Liver (tissue), 9 donors: ENCODE results near the gene SIDT2. TPM values are rescaled to one million over a fixed set of nuclear protein-coding genes. Genes with fewer than 3 reads are reported as not detected.

Experiments
- DNase-seq: peaks from one replicate; pipeline ENCODE4 v3.0.0-alpha.2; 2017; ENCODE audit warnings: low spot score
- H3K27ac ChIP-seq, 2 donors: one replicate each; pipeline ENCODE4 v1.7.0; 2013; ENCODE audit warnings: inconsistent platforms in 2 of 2, low read length in 2 of 2, control low read depth in 1 of 2, low read depth in 1 of 2, mild to moderate bottlenecking in 1 of 2
- H3K27me3 ChIP-seq, 4 donors: one replicate each; pipeline versions ENCODE4 v1.6.1 to v1.7.0; 2013; ENCODE audit warnings: low read length in 3 of 4, inconsistent platforms in 1 of 4, mild to moderate bottlenecking in 1 of 4, moderate library complexity in 1 of 4; ENCODE audit not compliant: control insufficient read depth in 4 of 4, insufficient read depth in 4 of 4
- H3K36me3 ChIP-seq, 4 donors: one replicate each; pipeline versions ENCODE4 v1.6.1 to v1.7.0; 2013; ENCODE audit warnings: low read length in 3 of 4, mild to moderate bottlenecking in 3 of 4, low read depth in 1 of 4, moderate library complexity in 1 of 4; ENCODE audit not compliant: control insufficient read depth in 4 of 4, insufficient read depth in 3 of 4
- H3K4me1 ChIP-seq, 4 donors: one replicate each; pipeline versions ENCODE4 v1.6.1 to v1.7.0; 2013; ENCODE audit warnings: low read length in 3 of 4, mild to moderate bottlenecking in 3 of 4, moderate library complexity in 1 of 4; ENCODE audit not compliant: control insufficient read depth in 4 of 4, insufficient read depth in 4 of 4
- H3K4me3 ChIP-seq, 3 donors: one replicate each; pipeline versions ENCODE4 v1.6.1 to v1.7.0; 2013; ENCODE audit warnings: low read length in 3 of 3, control low read depth in 1 of 3, low read depth in 1 of 3, mild to moderate bottlenecking in 1 of 3
- H3K9ac ChIP-seq, 2 donors: one replicate each; pipeline ENCODE4 v1.7.0; 2013; ENCODE audit warnings: low read length in 2 of 2, mild to moderate bottlenecking in 2 of 2, moderate library complexity in 2 of 2, control low read depth in 1 of 2, low read depth in 1 of 2
- H3K9me3 ChIP-seq, 4 donors: one replicate each; pipeline versions ENCODE4 v1.6.1 to v1.7.0; 2013; ENCODE audit warnings: low read length in 3 of 4; ENCODE audit not compliant: control insufficient read depth in 4 of 4
- ATF3 ChIP-seq: IDR thresholded peaks from 2 replicates; pipeline ENCODE4 v1.6.1; 2016; ENCODE audit warnings: antibody characterized with exemption
- CTCF ChIP-seq: fragments of 150-350 bp; IDR thresholded peaks from 2 replicates; pipeline ENCODE4 v1.5.1; 2017; ENCODE audit warnings: improper control_type of control experiment, low read depth, low read length; ENCODE audit not compliant: missing input control
- EGR1 ChIP-seq, 2 donors: IDR thresholded peaks; 2 replicates each; pipeline ENCODE4 v1.6.1; 2016 to 2018; ENCODE audit warnings: antibody characterized with exemption in 2 of 2, low read depth in 2 of 2
- FOXA1 ChIP-seq: IDR thresholded peaks from 2 replicates; pipeline ENCODE4 v1.6.1; 2016; ENCODE audit warnings: antibody characterized with exemption
- FOXA2 ChIP-seq: IDR thresholded peaks from 2 replicates; pipeline ENCODE4 v1.6.1; 2016; ENCODE audit warnings: antibody characterized with exemption
- GABPA ChIP-seq, 2 donors: IDR thresholded peaks in 1 of 2; conservative IDR thresholded peaks in 1 of 2; 2 replicates each; pipeline ENCODE4 v1.6.1; 2016; ENCODE audit warnings: antibody characterized with exemption in 2 of 2, mild to moderate bottlenecking in 1 of 2, moderate library complexity in 1 of 2
- HNF4A ChIP-seq, 2 donors: conservative IDR thresholded peaks; 2 replicates each; pipeline ENCODE4 v1.6.1; 2016; ENCODE audit warnings: antibody characterized with exemption in 2 of 2, mild to moderate bottlenecking in 2 of 2
- HNF4G ChIP-seq: IDR thresholded peaks from 2 replicates; pipeline ENCODE4 v1.6.1; 2016; ENCODE audit warnings: antibody characterized with exemption
- JUND ChIP-seq, 2 donors: IDR thresholded peaks; 2 replicates each; pipeline ENCODE4 v1.6.1; 2016; ENCODE audit warnings: antibody characterized with exemption in 2 of 2
- MAX ChIP-seq: IDR thresholded peaks from 2 replicates; pipeline ENCODE4 v1.6.1; 2016; ENCODE audit warnings: antibody characterized with exemption
- NR2F2 ChIP-seq: IDR thresholded peaks from 2 replicates; pipeline ENCODE4 v1.6.1; 2016; ENCODE audit warnings: antibody characterized with exemption
- RAD21 ChIP-seq, 2 donors: IDR thresholded peaks; 2 replicates each; pipeline ENCODE4 v1.6.1; 2016; ENCODE audit warnings: antibody characterized with exemption in 2 of 2, mild to moderate bottlenecking in 2 of 2
- REST ChIP-seq: IDR thresholded peaks from 2 replicates; pipeline ENCODE4 v1.6.1; 2016; ENCODE audit warnings: antibody characterized with exemption, mild to moderate bottlenecking
- RXRA ChIP-seq, 2 donors: IDR thresholded peaks; 2 replicates each; pipeline ENCODE4 v1.6.1; 2017 to 2018; ENCODE audit warnings: antibody characterized with exemption in 2 of 2, mild to moderate bottlenecking in 1 of 2
- SP1 ChIP-seq: IDR thresholded peaks from 2 replicates; pipeline ENCODE4 v1.6.1; 2018; ENCODE audit warnings: antibody characterized with exemption, mild to moderate bottlenecking
- TAF1 ChIP-seq: conservative IDR thresholded peaks from 2 replicates; pipeline ENCODE4 v1.6.1; 2016; ENCODE audit warnings: antibody characterized with exemption, mild to moderate bottlenecking
- YY1 ChIP-seq: IDR thresholded peaks from 2 replicates; pipeline ENCODE4 v1.6.1; 2016; ENCODE audit warnings: antibody characterized with exemption, mild to moderate bottlenecking
- ZBTB33 ChIP-seq: IDR thresholded peaks from 2 replicates; pipeline ENCODE4 v1.6.1; 2016; ENCODE audit warnings: antibody characterized with exemption
- WGBS: extraction: QIAGEN DNeasy Blood & Tissue Kit; methylation state at CpG from one replicate; pipeline ENCODE4 v1.1.7; 2013; 5-methylcytosine and 5-hydroxymethylcytosine counted together
- polyA plus RNA-seq, 2 donors: library from polyadenylated mRNA; stranded (reverse) in 1 of 2; unstranded in 1 of 2; fragments of 200-250 nt in 1 of 2; fragments of >200 nt in 1 of 2; fragmentation: Nextera tagmentation in 1 of 2; extraction: Ambion mirVana in 1 of 2; gene quantifications; one replicate each; pipeline versions ENCODE4 v1.2.1 to v1.2.3, GENCODE V29; 2013 to 2015
- total RNA-seq, 2 donors: library from RNA; depleted of rRNA; stranded (reverse); fragments of >200 nt; gene quantifications; one replicate each; pipeline ENCODE4 v1.2.3, GENCODE V29; 2014
- donor health status: healthy.
- donor health status: healthy.
- donor health status: healthy.
- donor health status: healthy.
- donor health status: healthy.

Gene SIDT2
- total and polyA plus RNA-seq, 4 donors, result 11.2 to 42.9 (median 22.4) TPM

- Histone ChIP-seq H3K27me3 (no peaks in the 10 kb centered on the region), H3K4me1 (peaks cover 0 to 9% (median 0%) of the 10 kb centered on the region in 4 donors), H3K27ac (no peak overlapping the region), H3K36me3 (peaks cover 5 to 72% (median 55%) of the 10 kb centered on the region in 4 donors), H3K4me3 (no peak overlapping the region), H3K9ac (no peak overlapping the region), H3K9me3 (no peaks in the 10 kb centered on the region)
- TF ChIP-seq SP1, result no peak
- no peak for TF ChIP-seq HNF4A (conservative IDR thresholded peaks at IDR 0.05)
- TF ChIP-seq GABPA (IDR thresholded peaks at IDR 0.05 in 1 of 2, conservative IDR thresholded peaks at IDR 0.05 in 1 of 2), result no peak
- no peak for TF ChIP-seq YY1
- no peak for TF ChIP-seq NR2F2
- TF ChIP-seq HNF4G, result no peak
- TF ChIP-seq TAF1, result no peak
- no peak for TF ChIP-seq RAD21 (IDR thresholded peaks at IDR 0.05)
- TF ChIP-seq MAX, result no peak
- no peak for TF ChIP-seq FOXA2
- no peak for TF ChIP-seq FOXA1
- no peak for TF ChIP-seq EGR1 (IDR thresholded peaks at IDR 0.05; ENCODE audit: low read depth in 2 of 2)
- TF ChIP-seq JUND (IDR thresholded peaks at IDR 0.05), result no peak
- TF ChIP-seq ATF3, result no peak
- no peak for TF ChIP-seq RXRA (IDR thresholded peaks at IDR 0.05)
- no peak for TF ChIP-seq ZBTB33
- TF ChIP-seq CTCF, result no peak
- TF ChIP-seq REST, result no peak
- 94% methylated on average over 8 of the region's 8 CpGs for WGBS
- DNase-seq, result no peak
These were observed 40.9 kb downstream of the SIDT2 start for GRCh38 chr11:117219455-117219854.
